Spleen (tissue), 11 donors: Measurements from ENCODE around the gene ASF1B. TPM values are rescaled to one million over a fixed set of nuclear protein-coding genes. Genes with fewer than 3 reads are reported as not detected.

Experiments
- DNase-seq: peaks from one replicate; pipeline ENCODE4 v3.0.0-alpha.2; 2020
- H3K27ac ChIP-seq, 8 donors: fragments of 200-600 bp; sonication (generic) in 7 of 8; 1 replicate in 4 of 8; 2 replicates in 4 of 8; pipeline versions ENCODE4 v1.5.0 to v1.8.0; 2016 to 2021; ENCODE audit warnings: inconsistent platforms in 4 of 8, mild to moderate bottlenecking in 4 of 8, moderate library complexity in 1 of 8
- H3K27me3 ChIP-seq, 7 donors: fragments of 200-600 bp; sonication (generic) in 6 of 7; replicated peaks in 1 of 7; 1 replicate in 4 of 7; 2 replicates in 3 of 7; pipeline versions ENCODE4 v1.5.0 to v1.8.0; 2016 to 2021; ENCODE audit warnings: inconsistent platforms in 3 of 7, mild to moderate bottlenecking in 1 of 7
- H3K36me3 ChIP-seq, 6 donors: fragments of 200-600 bp; sonication (generic) in 5 of 6; 1 replicate in 4 of 6; 2 replicates in 2 of 6; pipeline versions ENCODE4 v1.5.0 to v1.8.0; 2016 to 2021; ENCODE audit warnings: inconsistent platforms in 2 of 6
- H3K4me1 ChIP-seq, 6 donors: fragments of 200-600 bp; sonication (generic) in 5 of 6; 1 replicate in 3 of 6; 2 replicates in 3 of 6; pipeline versions ENCODE4 v1.5.0 to v1.8.0; 2016 to 2021; ENCODE audit warnings: inconsistent platforms in 3 of 6
- H3K4me3 ChIP-seq, 8 donors: fragments of 200-600 bp; sonication (generic) in 7 of 8; 1 replicate in 4 of 8; 2 replicates in 4 of 8; pipeline versions ENCODE4 v1.5.0 to v1.8.0; 2016 to 2021; ENCODE audit warnings: inconsistent platforms in 4 of 8, mild to moderate bottlenecking in 4 of 8, moderate library complexity in 2 of 8
- H3K9me3 ChIP-seq, 8 donors: fragments of 200-600 bp; sonication (generic) in 7 of 8; 1 replicate in 4 of 8; 2 replicates in 4 of 8; pipeline versions ENCODE4 v1.5.0 to v1.8.0; 2016 to 2021; ENCODE audit warnings: inconsistent platforms in 4 of 8
- POLR2A ChIP-seq, 3 donors: fragments of 450-650 bp; IDR thresholded peaks; one replicate each; pipeline ENCODE4 v1.5.1; 2017; ENCODE audit warnings: antibody characterized with exemption in 3 of 3, mild to moderate bottlenecking in 1 of 3
- POLR2AphosphoS5 ChIP-seq, 3 donors: sonication (generic); formaldehyde crosslinking; IDR thresholded peaks; one replicate each; pipeline ENCODE4 v1.5.1; 2017; ENCODE audit warnings: antibody characterized with exemption in 3 of 3
- WGBS, 5 donors: extraction: QIAGEN DNeasy Blood & Tissue Kit in 3 of 5; methylation state at CpG; one replicate each; pipeline versions ENCODE4 v1.1.5 to v1.1.7; 2013 to 2018; 5-methylcytosine and 5-hydroxymethylcytosine counted together
- intact Hi-C: fragments of 100-400 bp; cut with DNase I; formaldehyde crosslinking; loops from one replicate; pipeline ENCODE4 v1.15.0; 2023; ENCODE audit warnings: low total_unique reads
- polyA plus RNA-seq, 3 donors: library from polyadenylated mRNA; stranded (reverse); fragments of 200-250 nt; gene quantifications; one replicate each; pipeline ENCODE4 v1.2.1, GENCODE V29; 2013
- total RNA-seq, 7 donors: library from RNA; depleted of rRNA in 3 of 7; stranded (reverse); fragments of >200 nt in 3 of 7; fragmentation: NEBNext Ultra II Directional in 4 of 7; extraction: Animal tissue kit (Norgen Biotek cat#: 25700) in 4 of 7; gene quantifications; one replicate each; pipeline versions ENCODE4 v1.1.0 to v1.2.1, GENCODE V29; 2016 to 2021
- TF ChIP-seq, protein P1 (sequence below), 11 experiments: fragments of 200-600 bp in 7 of 11; fragments of 450-650 bp in 4 of 11; sonication (generic) in 4 of 11; IDR thresholded peaks in 8 of 11; conservative IDR thresholded peaks in 3 of 11; 1 replicate in 7 of 11; 2 replicates in 4 of 11; pipeline versions ENCODE4 v1.4.0 to v1.8.0; 2016 to 2021; ENCODE audit warnings: antibody characterized with exemption in 11 of 11, inconsistent platforms in 4 of 11, mild to moderate bottlenecking in 1 of 11
- donor health status: healthy with polysubstance abuse.
- donor health status: DM: no; HTN: no; CAD: no; lungs with moderate emphysema.
- donor health status: DM: no; HTN: no; CAD: no.
- donor health status: Bipolar disorder and iron deficiency.
- donor health status: healthy.
- donor health status: DM: no; HTN: no; CAD: no.
- donor health status: DM: yes; HTN: yes; CAD: no.

The ASF1B gene
- total and polyA plus RNA-seq, 10 donors, result 3.8 to 24.8 (median 8.6) TPM

DNA sequence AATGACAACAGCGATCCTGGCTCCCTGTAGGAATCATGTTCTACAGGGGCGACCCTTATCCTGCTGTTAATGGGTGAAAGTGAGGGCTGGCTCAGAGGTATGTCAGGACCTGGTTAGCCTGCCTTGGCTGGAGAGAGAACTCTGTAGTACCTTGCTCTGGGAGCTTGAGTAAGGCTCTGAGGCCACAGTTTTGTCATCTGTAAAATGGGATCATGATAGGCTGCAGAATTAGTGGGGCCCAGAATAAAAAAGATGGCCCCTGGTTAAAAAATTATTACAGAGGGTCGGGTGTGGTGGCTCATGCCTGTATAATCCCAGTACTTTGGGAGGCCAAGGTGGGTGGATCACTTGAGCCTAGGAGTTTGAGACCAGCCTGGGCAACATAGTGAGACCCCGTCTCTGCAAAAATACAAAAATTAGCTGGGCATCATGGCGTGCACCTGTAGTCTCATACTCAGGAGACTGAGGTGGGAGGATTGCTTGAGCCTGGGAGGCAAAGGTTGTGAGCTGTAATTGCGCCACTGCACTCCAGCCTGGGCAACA is 35.3 kb downstream of the ASF1B start:
- Histone ChIP-seq H3K27me3 (no peaks in the 10 kb centered on the region), H3K4me3 (no peak overlapping the region), H3K4me1 (peaks cover 5 to 25% (median 20%) of the 10 kb centered on the region in 6 donors), H3K36me3 (peaks cover 0 to 100% (median 87%) of the 10 kb centered on the region in 6 donors), H3K9me3 (no peaks in the 10 kb centered on the region), H3K27ac (peak overlapping the region in 2 of 8 donors; percentile 16 to 65)
- TF ChIP-seq POLR2AphosphoS5 (IDR thresholded peaks at IDR 0.05) (no peak), POLR2A (IDR thresholded peaks at IDR 0.05) (no peak)
- TF ChIP-seq, protein P1, sequence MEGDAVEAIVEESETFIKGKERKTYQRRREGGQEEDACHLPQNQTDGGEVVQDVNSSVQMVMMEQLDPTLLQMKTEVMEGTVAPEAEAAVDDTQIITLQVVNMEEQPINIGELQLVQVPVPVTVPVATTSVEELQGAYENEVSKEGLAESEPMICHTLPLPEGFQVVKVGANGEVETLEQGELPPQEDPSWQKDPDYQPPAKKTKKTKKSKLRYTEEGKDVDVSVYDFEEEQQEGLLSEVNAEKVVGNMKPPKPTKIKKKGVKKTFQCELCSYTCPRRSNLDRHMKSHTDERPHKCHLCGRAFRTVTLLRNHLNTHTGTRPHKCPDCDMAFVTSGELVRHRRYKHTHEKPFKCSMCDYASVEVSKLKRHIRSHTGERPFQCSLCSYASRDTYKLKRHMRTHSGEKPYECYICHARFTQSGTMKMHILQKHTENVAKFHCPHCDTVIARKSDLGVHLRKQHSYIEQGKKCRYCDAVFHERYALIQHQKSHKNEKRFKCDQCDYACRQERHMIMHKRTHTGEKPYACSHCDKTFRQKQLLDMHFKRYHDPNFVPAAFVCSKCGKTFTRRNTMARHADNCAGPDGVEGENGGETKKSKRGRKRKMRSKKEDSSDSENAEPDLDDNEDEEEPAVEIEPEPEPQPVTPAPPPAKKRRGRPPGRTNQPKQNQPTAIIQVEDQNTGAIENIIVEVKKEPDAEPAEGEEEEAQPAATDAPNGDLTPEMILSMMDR (IDR thresholded peaks at IDR 0.05 in 8 of 11, conservative IDR thresholded peaks at IDR 0.05 in 3 of 11), result no peak
- WGBS, 5 donors, result 94 to 98% (median 97%) methylated on average over 4 to 6 of the region's 6 CpGs
- intact Hi-C loops, result no loop called here
- DNase-seq, result no peak

DNA sequence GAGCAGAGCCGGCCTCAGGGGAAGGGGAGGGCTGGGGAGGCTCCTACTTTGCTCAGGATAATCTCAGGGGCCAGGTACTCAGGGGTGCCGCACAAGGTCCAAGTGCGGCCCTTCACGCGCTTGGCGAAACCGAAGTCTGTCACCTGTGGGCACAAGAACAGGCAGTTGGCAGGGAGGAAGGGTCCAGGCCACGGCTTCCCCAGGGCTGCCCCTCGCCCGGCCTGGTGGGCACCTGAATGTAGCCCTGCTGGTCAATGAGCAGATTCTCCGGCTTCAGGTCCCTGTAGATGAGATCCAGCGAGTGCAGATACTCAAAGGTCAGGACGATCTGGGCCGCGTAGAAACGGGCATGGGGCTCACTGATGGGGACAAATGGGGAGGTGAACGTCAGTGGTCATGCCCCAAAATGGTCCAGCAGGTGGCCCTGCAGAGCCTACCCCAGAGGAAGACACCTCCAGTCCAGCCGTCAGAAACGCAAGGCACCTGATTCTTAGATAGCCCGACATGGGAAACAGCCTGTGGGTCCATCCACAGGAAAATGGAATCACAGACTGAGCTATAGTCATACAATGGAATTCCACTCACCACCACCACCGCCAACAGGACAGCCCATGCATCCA is 38.7 kb downstream of the ASF1B start:
- Histone ChIP-seq H3K27me3 (no peaks in the 10 kb centered on the region), H3K36me3 (peaks cover 0 to 87% (median 59%) of the 10 kb centered on the region in 6 donors), H3K9me3 (peaks cover 0 to 14% (median 11%) of the 10 kb centered on the region in 8 donors), H3K4me1 (peaks cover 4 to 22% (median 14%) of the 10 kb centered on the region in 6 donors), H3K27ac (no peak overlapping the region), H3K4me3 (no peak overlapping the region)
- intact Hi-C loops, result no loop called here
- 84 to 93% (median 87%) methylated on average over 20 to 21 of the region's 21 CpGs for WGBS, 5 donors
- DNase-seq, result no peak
- TF ChIP-seq, protein P1 (IDR thresholded peaks at IDR 0.05 in 8 of 11, conservative IDR thresholded peaks at IDR 0.05 in 3 of 11), result peak in 1 of 11 experiments; percentile 17
- TF ChIP-seq POLR2AphosphoS5 (IDR thresholded peaks at IDR 0.05), result peak in 2 of 3 donors; percentile 21 to 50
- no peak for TF ChIP-seq POLR2A (IDR thresholded peaks at IDR 0.05)

DNA sequence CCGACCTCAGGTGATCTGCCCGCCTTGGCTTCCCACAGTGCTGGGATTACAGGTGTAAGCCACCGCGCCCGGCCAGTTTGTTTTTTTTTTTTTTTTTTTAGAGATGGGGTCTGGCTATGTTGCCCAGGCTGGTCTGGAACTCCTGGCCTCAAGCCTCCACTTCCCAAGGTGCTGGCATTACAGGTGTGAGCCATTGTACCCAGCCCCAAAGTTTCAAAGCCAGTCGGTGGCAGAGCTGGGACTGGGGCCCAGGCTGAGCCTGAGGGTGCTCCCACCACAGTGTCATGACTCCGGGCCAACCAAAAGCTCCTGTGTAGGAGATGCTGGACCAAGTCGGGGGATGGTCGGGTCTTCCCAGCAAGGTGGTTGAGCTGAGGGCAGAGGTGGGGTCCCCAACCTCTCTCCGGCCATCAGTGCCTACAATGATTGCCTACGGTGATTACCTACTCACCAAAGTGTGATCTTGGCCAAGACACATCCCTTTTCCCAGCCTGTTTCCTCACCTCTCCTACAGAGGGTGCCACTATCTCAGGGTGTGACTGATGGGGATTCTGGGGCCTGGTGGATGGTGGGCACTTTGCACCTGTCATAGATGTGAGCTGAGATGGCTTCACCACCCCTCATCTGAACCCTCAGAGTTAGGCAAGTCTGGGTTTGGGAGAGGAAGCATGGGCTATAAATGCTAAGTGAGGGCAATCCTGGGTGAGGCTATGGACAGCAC is 40.0 kb downstream of the ASF1B start:
- peaks cover 0 to 14% (median 11%) of the 10 kb centered on the region in 8 donors for H3K9me3 ChIP-seq

More for the DNA sequence above, 40.0 kb downstream of the ASF1B start:
- no peaks in the 10 kb centered on the region for H3K27me3 ChIP-seq
- H3K4me3 ChIP-seq, result no peak overlapping the region
- H3K4me1 ChIP-seq, result peaks cover 0 to 22% (median 12%) of the 10 kb centered on the region in 6 donors
- intact Hi-C loops, result no loop called here
- H3K36me3 ChIP-seq, result peaks cover 0 to 75% (median 47%) of the 10 kb centered on the region in 6 donors
- H3K27ac ChIP-seq, result no peak overlapping the region
- WGBS, 5 donors, result 94 to 98% (median 95%) methylated on average over 11 of the region's 11 CpGs
- DNase-seq, result no peak
- peak in 1 of 3 donors; percentile 6 for TF ChIP-seq POLR2AphosphoS5 (IDR thresholded peaks at IDR 0.05)
- TF ChIP-seq, protein P1 (IDR thresholded peaks at IDR 0.05 in 8 of 11, conservative IDR thresholded peaks at IDR 0.05 in 3 of 11), result no peak
- no peak for TF ChIP-seq POLR2A (IDR thresholded peaks at IDR 0.05)
